ENCODE measurements around the gene TNPO2.

The TNPO2 gene

DNA sequence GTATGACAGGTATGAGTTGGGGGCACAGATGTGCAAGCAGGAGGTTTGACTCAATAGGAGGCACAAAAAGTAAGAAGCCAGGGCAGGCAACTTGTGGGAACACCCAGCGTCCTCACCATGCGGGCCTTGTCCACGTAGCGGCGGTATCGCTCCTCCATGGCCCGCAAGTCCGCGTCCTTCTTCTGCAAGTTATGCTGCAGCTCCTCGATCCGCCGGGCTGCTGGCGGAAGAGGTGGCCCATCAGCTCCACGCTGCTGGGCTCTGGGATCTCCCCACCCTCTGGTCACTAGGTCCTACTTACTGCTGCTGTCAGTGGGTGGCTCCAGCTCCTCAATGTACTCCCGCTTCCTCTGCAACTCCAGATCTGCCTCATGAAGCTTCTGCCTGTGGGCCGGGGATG lies 41.0 kb upstream of the TNPO2 start:
- no peak overlapping the region for H3K4me3 ChIP-seq (ENCODE audit: low read length)
- TF ChIP-seq, protein P1, sequence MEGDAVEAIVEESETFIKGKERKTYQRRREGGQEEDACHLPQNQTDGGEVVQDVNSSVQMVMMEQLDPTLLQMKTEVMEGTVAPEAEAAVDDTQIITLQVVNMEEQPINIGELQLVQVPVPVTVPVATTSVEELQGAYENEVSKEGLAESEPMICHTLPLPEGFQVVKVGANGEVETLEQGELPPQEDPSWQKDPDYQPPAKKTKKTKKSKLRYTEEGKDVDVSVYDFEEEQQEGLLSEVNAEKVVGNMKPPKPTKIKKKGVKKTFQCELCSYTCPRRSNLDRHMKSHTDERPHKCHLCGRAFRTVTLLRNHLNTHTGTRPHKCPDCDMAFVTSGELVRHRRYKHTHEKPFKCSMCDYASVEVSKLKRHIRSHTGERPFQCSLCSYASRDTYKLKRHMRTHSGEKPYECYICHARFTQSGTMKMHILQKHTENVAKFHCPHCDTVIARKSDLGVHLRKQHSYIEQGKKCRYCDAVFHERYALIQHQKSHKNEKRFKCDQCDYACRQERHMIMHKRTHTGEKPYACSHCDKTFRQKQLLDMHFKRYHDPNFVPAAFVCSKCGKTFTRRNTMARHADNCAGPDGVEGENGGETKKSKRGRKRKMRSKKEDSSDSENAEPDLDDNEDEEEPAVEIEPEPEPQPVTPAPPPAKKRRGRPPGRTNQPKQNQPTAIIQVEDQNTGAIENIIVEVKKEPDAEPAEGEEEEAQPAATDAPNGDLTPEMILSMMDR (conservative IDR thresholded peaks at IDR 0.05; ENCODE audit: low read length), result no peak
- no peak for DNase-seq (ENCODE audit: low read depth)

DNA sequence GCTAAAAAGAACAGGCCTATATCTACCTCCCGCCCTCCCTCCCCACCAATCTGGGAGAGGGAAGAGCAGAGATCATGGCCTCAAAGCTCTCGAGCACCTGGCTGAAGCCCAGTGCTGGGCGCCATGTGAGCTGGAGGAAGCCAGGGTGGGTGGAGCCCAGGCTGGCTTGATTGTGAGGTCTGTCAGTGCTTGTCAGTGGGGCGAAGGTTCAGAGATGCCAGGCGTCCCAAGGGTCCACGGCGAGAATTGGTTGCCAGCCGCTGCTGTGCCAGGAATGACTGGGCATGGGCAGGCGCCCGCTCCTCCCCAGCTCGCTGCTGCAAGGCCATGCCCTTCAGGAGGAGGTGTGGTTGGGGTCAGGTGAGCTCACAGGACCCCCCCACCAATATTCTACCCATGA lies 39.4 kb upstream of the TNPO2 start:
- DNase-seq (ENCODE audit: low read depth), result no peak
- no peak overlapping the region for H3K4me3 ChIP-seq (ENCODE audit: low read length)
- TF ChIP-seq, protein P1 (conservative IDR thresholded peaks at IDR 0.05; ENCODE audit: low read length), result no peak

DNA sequence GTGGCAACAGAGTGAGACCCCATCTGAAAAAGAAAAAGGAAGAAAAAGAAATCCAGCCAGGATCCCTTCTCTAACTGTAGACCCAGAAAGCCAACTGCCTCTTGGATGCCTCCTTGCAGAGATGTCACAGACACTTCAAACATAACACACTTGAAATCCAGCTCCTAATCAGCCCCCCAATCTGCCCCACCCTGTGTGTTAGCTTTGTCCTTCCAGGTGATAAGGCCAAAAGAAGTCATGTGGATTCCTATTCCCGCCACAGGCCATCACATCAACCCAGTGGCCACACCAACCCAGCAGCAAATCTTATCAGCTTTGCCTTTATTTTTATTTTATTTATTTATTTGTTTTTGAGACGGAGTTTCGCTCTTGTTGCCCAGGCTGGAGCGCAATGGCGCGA lies 36.0 kb upstream of the TNPO2 start:
- H3K4me3 ChIP-seq (ENCODE audit: low read length), result no peak overlapping the region
- TF ChIP-seq, protein P1 (conservative IDR thresholded peaks at IDR 0.05; ENCODE audit: low read length), result no peak
- DNase-seq (ENCODE audit: low read depth), result no peak

DNA sequence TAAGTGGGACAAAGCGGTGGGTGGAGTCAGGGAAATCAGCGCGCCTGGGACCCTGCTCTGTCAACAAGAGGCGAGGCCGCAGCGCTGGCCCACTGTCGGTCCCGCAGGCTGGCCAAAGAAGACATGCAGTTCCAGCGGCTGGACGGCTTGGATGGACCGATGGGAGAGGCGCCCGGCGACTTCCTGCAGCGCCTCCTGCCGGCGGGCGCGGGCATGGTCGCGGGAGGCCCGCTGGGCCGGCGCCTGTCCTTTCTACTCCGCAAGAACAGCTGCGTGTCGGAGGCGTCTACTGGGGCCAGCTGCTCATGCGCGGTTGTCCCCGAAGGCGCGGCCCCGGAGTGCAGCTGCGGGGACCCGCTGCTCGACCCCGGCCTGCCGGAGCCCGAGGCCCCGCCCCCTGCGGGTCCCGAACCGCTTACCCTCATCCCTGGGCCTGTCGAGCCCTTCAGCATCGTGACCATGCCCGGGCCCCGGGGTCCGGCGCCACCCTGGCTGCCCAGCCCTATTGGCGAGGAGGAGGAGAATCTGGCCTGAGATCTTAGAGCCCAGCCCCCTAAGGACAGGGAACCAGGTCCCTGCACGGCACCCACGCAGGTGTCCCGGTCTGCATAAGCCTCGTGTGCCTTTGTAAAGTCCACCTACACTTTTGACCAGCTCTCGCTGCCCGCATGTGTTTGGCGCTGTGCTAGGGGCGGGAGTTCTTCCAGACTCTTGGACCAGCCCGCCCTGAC lies 34.0 kb upstream of the TNPO2 start:
- TF ChIP-seq, protein P1 (conservative IDR thresholded peaks at IDR 0.05; ENCODE audit: low read length), result peak; percentile 67
- peak; percentile 69 for DNase-seq (ENCODE audit: low read depth)
- peak overlapping the region; percentile 52 for H3K4me3 ChIP-seq (ENCODE audit: low read length)

DNA sequence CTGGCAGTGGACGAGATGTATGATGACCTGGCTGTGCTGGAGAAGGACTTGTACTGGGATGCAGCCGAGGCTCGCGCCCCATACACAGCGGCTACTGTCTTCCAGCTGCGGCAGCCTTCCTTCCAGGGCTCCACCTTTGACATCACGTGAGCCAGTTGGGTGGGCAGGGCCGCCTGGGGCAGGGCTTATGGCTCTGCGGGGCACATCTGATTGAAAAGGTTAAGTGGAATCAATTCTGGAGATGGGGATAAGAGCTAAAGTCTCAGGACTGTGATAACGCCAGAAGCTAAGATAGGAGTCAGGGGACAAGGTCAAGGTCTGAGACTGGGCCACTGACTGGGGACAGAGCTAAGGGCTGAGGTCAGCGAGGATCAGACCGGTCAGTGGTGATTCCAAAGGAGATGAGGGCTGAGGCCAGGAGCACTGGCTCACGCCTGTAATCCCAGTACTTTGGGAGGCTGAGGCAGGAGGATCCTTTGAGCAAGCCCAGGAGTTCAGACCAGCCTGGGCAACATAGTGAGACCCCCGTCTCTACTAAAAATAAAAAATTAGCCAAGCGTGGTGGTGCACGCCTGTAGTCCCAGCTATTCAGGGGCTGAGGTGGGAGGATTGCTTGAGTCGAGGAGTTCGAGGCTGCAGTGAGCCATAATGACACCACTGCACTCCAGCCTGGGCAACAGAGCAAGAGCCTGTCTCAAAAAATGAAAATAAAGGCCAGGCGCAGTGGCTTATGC lies 32.6 kb upstream of the TNPO2 start:
- TF ChIP-seq, protein P1 (conservative IDR thresholded peaks at IDR 0.05; ENCODE audit: low read length), result no peak
- no peak overlapping the region for H3K4me3 ChIP-seq (ENCODE audit: low read length)
- no peak for DNase-seq (ENCODE audit: low read depth)

DNA sequence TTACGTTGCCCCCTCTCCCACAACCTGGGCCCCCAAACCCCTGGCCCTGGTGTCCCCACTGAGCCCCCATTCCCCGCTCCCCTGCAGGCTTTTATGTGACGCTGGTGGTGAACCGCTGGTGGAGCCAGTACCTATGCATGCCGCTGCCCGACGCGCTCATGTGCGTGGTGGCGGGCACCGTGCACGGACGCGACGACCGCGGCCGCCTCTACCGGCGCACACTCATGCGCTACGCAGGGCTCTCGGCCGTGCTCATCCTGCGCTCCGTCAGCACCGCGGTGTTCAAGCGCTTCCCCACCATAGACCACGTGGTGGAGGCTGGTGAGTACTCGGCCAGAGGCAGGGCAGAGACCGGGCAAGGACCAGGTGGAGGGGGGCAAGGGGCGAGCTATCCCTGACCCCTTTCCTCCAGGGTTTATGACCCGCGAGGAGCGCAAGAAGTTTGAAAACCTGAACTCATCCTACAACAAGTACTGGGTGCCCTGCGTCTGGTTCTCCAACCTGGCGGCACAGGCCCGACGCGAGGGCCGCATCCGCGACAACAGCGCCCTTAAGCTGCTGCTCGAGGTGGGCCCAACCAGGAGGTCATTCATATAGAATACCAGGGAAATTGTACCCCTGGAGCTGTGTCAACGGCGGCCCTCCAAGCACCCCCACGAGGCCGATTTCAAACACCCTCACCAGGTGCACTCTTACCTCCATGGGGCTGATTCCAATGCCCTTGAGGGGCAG lies 30.9 kb upstream of the TNPO2 start:
- TF ChIP-seq, protein P1 (conservative IDR thresholded peaks at IDR 0.05; ENCODE audit: low read length), result no peak
- H3K4me3 ChIP-seq (ENCODE audit: low read length), result no peak overlapping the region
- DNase-seq (ENCODE audit: low read depth), result no peak

Data from AG10803 (cell line).